GM12864 (cell line): ENCODE results near the gene STAP1.
"Not testable (repeated sequence)": the region's sequence is repeated elsewhere in the genome, so short reads cannot be mapped to it uniquely, and the experiment has no call there.

Experiments
- DNase-seq: peaks from one replicate; pipeline ENCODE4 v3.0.0-alpha.2; 2011; ENCODE audit warnings: low read depth
- H3K4me3 ChIP-seq: 2 replicates; pipeline ENCODE4 v1.5.1; 2011; ENCODE audit warnings: mild to moderate bottlenecking, low read depth, low read length, control low read depth
- TF ChIP-seq, protein P1 (sequence below): IDR thresholded peaks from 2 replicates; pipeline ENCODE4 v1.5.1; 2011; ENCODE audit warnings: low read depth, mild to moderate bottlenecking, moderate library complexity, low read length, control low read depth, inconsistent platforms; ENCODE audit errors: missing control alignments

The STAP1 gene, protein sequence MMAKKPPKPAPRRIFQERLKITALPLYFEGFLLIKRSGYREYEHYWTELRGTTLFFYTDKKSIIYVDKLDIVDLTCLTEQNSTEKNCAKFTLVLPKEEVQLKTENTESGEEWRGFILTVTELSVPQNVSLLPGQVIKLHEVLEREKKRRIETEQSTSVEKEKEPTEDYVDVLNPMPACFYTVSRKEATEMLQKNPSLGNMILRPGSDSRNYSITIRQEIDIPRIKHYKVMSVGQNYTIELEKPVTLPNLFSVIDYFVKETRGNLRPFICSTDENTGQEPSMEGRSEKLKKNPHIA

DNA sequence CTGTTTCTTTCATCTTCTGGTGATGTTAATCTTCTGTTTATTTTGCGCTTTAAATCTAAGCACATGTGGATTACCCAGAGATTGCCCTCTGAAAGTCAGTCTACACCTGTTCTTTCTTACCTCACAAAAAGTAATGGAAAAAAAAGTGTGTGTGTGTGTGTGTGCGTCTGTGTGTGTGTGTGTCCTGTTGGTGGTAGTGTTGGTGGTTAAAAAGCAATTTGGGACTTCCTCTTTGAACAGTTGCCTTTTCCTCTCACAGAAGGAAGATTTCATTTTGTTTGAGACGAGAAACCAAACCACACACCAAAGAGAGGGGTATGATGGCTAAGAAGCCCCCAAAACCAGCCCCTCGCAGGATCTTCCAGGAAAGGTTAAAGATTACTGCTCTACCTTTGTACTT, at the start of gene STAP1:
Gene STAP1 (plus strand): TSS at position 235 of the 400 bp plus-strand sequence. CDS start 83 bp downstream, at position 318.
- H3K4me3 ChIP-seq = peak within 1 kb of the TSS; percentile 44
- TF ChIP-seq, protein P1, sequence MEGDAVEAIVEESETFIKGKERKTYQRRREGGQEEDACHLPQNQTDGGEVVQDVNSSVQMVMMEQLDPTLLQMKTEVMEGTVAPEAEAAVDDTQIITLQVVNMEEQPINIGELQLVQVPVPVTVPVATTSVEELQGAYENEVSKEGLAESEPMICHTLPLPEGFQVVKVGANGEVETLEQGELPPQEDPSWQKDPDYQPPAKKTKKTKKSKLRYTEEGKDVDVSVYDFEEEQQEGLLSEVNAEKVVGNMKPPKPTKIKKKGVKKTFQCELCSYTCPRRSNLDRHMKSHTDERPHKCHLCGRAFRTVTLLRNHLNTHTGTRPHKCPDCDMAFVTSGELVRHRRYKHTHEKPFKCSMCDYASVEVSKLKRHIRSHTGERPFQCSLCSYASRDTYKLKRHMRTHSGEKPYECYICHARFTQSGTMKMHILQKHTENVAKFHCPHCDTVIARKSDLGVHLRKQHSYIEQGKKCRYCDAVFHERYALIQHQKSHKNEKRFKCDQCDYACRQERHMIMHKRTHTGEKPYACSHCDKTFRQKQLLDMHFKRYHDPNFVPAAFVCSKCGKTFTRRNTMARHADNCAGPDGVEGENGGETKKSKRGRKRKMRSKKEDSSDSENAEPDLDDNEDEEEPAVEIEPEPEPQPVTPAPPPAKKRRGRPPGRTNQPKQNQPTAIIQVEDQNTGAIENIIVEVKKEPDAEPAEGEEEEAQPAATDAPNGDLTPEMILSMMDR = no peak

DNA sequence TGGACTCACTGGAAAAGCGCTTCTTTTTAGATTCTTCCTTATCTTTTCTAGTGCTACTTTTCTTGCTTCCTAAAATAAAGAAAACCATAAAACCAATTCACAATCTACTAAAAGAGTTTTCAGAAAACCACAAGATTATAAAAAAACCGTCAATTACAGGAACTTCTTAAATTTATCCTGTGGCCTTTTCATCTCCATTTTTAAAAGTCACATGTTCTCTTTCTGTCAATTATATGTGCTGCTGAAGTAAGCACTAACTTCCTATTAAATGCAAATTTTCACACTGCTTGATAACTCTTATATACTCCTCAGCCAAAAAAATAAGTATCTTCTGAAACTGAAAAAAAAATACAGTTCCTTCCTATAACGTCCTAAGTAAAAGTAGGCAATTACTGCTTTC, 46.0 kb upstream of the STAP1 start:
- TF ChIP-seq, protein P1 = no peak
- H3K4me3 ChIP-seq = no peak overlapping the region
- DNase-seq = no peak

More for the DNA sequence above, at the start of gene STAP1:
- DNase-seq = peak; percentile 64

DNA sequence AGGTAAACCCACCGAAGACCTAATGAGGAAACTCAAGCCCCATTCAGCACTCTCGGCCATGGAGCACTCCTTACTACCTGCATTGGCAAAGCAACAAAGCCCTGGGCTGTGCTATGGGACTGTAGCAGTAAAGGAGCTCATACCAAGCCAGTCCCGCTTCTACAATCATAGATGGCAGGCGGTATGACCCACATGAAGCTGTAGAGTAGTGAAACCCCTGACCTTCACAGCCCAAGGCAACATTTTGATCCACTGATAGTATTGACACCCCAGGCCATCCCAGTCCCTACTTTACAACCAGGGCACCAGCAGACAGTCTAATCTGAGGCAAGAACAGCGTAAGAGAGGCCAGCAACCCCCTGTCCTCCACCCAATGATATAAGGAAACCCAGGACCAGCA, 38.4 kb upstream of the STAP1 start:
- no peak for DNase-seq
- H3K4me3 ChIP-seq = no peak overlapping the region
- TF ChIP-seq, protein P1 = no peak

DNA sequence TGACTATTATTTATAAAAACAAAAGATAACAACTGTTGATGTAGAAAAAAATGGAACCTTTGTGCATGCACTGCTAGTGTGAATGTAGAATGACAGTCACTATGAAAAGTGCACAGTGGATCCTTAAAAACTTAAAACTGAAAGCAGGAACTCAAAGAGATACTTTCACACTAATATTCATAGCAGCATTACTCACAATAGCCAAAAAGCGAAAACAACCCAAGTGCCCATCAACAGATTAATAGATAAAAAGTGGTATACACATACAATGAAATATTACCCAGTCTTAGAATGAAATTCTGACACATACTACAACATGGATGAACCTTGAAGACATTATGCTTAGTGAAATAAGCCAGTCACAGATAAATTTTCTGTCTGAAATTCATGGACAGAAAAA, 37.0 kb upstream of the STAP1 start:
- no peak overlapping the region for H3K4me3 ChIP-seq
- TF ChIP-seq, protein P1 = no peak
- no peak for DNase-seq

DNA sequence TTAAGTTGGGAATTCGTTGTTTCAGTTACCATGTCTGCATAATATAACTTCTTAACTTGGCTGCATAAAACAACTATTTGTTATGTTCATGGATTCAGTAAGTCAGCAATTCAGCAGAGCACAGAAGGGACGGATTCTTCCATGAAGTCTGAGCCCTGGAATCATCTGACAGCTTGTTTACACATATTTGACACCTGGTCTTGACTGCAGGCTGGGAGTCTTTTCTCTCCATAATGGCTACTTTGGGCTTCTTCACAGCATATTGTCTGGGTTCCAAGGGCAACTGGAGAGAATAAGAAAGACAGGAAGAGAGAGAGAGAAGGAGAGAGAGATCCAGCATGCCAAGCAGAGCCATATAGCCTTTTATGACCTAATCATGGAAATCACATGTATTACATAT, 36.3 kb upstream of the STAP1 start:
- no peak overlapping the region for H3K4me3 ChIP-seq
- DNase-seq = no peak
- TF ChIP-seq, protein P1 = no peak

DNA sequence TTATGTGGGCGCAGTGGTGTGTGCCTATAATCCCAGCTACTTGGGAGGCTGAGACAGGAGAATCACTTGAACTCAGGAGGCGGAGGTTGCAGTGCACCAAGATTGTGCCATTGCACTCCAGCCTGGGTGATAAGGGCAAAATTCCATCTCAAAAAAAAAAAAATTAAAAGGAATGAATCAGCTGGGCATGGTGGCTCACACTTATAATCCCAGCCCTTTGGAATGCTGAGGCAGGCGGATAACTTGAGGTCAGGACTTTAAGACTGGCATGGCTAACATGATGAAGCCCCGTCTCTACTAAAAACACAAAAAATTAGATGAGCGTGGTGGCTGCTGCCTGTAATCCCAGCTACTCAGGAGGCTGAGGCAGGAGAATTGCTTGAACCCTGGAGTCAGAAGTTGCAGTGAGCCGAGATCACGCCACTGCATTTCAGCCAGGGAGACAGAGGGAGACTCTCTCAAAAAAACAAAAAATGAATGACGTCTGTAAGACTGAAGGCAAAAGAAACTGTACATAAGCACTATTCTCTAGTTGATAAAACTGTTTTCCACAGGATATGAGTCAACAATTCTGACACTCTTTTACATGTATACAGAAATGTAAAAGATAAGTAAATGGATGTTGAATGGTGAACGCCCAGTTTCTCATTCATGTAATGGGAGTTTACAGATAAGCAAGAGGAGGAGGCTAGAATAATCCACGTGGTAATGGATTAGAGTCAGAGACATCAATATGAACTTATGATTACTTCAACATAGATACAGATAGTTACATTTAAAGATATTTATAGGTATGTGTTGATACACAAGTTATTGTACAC, 35.5 kb upstream of the STAP1 start:
- no peak for DNase-seq
- H3K4me3 ChIP-seq = no peak overlapping the region
- TF ChIP-seq, protein P1 = no peak

DNA sequence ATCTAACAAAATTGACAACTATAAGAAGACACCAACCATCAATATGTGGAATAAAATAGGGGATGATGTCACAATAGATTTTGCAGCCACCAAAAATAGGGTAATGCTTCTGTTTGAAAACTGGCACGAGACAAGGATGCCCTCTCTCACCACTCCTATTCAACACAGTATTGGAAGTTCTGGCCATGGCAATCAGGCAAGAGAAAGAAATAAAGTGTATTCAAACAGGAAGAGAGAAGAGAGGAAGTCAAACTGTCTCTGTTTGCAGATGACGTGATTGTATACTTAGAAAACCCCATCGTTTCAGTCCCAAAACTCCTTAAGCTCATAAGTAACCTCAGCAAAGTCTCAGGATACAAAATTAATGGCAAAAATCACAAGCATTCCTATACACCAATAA, 34.4 kb upstream of the STAP1 start:
- DNase-seq, H3K4me3 ChIP-seq: not testable (repeated sequence)
